Hepatocyte (in vitro differentiated cells): ENCODE data around the gene GATAD2A.

ENCODE experiments used
- EZH2 ChIP-seq: fragments of 200-600 bp; sonication (generic); IDR thresholded peaks from 2 replicates; pipeline ENCODE4 v1.6.1; 2016; ENCODE audit warnings: antibody characterized with exemption, mild to moderate bottlenecking, borderline replicate concordance
- EZH2phosphoT487 ChIP-seq: fragments of 200-600 bp; sonication (generic); IDR thresholded peaks from one replicate; pipeline ENCODE4 v1.6.1; 2018; ENCODE audit warnings: antibody characterized with exemption, mild to moderate bottlenecking, low read depth, moderate library complexity; ENCODE audit not compliant: unreplicated experiment, severe bottlenecking
- TF ChIP-seq, protein P1 (sequence below): fragments of 200-600 bp; sonication (generic); IDR thresholded peaks from 2 replicates; pipeline ENCODE4 v1.5.1; 2016; ENCODE audit warnings: antibody characterized with exemption, mild to moderate bottlenecking; ENCODE audit not compliant: poor library complexity

DNA sequence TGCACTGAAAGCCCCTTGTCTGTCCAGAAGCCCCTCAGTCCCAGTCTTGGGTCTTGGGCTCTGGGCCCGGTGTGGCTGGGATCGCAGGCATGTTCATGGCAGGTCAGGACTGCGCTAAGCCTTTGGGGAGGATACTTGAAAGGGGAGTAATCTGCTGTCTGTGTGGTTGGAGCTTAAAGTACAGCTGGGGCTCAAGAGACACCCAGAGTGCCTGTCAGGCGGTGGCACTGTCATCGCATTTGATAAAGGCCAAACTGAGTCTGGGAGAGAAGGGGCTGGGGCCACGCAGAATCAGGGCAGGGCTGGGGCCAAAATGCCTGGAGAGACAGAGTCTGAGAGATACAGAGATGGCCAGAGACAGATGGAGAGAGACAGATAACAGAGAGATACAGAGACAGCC lies 128.4 kb downstream of the GATAD2A start:
- TF ChIP-seq, protein P1, sequence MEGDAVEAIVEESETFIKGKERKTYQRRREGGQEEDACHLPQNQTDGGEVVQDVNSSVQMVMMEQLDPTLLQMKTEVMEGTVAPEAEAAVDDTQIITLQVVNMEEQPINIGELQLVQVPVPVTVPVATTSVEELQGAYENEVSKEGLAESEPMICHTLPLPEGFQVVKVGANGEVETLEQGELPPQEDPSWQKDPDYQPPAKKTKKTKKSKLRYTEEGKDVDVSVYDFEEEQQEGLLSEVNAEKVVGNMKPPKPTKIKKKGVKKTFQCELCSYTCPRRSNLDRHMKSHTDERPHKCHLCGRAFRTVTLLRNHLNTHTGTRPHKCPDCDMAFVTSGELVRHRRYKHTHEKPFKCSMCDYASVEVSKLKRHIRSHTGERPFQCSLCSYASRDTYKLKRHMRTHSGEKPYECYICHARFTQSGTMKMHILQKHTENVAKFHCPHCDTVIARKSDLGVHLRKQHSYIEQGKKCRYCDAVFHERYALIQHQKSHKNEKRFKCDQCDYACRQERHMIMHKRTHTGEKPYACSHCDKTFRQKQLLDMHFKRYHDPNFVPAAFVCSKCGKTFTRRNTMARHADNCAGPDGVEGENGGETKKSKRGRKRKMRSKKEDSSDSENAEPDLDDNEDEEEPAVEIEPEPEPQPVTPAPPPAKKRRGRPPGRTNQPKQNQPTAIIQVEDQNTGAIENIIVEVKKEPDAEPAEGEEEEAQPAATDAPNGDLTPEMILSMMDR: no peak
- TF ChIP-seq EZH2phosphoT487 (no peak), EZH2 (no peak)
